GM21447 (cell line): Measurements from ENCODE around the gene ST6GALNAC3.
"Not testable (repeated sequence)": the region's sequence is repeated elsewhere in the genome, so short reads cannot be mapped to it uniquely, and the experiment has no call there.

ENCODE experiments used
- ATAC-seq: cut with Tn5 transposase; IDR thresholded peaks from one replicate; pipeline ENCODE4 v1.9.1; 2021; ENCODE audit not compliant: unreplicated experiment

The ST6GALNAC3 gene

DNA sequence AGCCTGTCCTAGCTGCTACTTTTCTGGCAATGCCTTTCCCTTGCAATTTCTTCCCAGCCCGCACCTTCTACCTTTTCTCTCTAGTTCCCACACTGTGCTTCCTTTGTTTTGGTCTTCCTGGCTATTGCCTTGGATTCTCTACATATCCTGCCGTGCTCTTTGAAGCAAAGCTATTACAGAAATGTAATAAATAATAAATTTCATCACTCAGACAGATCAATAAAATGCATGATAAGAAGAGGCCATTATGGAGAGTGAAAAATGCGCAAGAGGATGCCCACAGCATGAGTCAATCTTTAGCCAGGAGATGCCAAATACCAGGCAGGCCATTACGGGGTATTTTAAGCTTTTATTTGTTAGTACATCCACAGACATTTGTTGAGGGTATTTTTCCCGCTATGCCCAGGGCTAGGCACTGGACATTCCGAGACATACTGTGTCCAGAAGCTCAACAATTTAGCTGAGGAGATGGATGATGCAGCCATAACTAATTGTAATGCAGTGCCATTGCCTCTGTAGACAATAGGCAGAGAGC is 163.6 kb downstream of the ST6GALNAC3 start:
- ATAC-seq, result no peak

DNA sequence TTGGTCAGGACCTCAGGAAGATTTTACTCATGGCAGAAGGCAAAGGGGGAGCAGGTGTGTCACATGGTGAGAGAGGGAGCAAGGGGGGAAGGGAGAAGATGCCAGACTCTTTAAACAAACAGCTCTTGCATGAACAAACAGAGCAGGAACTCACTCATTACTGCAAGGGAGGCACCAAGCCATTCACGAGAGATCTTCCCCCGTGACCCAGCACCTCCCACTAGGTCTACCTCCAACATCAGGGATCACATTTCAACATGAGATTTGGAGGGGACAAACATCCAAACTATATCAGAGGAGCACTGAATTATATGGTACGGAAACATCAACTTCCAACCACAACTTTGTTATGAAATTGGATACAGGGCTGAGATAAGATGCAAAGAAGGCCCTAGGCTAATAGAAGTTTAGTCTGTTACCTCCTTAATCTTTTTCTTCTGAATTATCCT is 164.9 kb downstream of the ST6GALNAC3 start:
- ATAC-seq, result no peak

DNA sequence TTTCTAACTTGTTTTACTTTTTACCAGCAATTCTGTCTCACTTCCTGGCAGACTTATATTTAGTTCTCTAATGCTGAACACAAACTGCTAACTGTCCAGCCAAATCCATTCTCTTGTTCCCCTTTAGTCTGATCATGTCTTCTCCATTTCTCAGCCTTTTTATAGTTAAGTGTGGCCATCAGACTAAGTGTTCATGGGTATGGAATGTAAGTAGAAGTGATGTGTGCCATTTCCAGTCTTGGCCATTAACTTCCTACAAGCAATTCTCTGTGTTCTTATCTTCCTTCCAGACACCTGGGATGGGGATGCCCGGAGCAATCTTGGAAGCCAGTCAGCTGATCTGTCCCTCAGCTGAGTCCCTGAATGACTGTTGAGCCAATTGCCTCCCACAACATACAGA is 165.8 kb downstream of the ST6GALNAC3 start:
- ATAC-seq, result no peak

DNA sequence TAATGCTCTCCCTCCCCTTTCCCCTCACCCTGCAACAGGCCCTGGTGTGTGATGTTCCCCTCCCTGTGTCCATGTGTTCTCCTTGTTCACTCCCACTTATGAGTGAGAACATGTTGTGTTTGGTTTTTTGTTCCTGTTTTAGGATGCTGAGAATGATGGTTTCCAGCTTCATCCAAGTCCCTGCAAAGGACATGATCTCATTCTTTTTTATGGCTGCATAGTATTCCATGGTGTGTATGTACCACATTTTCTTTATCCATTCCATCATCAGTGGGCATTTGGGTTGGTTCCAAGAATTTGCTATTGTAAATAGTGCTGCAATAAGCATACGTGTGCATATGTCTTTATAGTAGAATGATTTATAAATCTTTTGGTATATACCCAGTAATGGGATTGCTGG is 168.0 kb downstream of the ST6GALNAC3 start:
- not testable (repeated sequence) for ATAC-seq

DNA sequence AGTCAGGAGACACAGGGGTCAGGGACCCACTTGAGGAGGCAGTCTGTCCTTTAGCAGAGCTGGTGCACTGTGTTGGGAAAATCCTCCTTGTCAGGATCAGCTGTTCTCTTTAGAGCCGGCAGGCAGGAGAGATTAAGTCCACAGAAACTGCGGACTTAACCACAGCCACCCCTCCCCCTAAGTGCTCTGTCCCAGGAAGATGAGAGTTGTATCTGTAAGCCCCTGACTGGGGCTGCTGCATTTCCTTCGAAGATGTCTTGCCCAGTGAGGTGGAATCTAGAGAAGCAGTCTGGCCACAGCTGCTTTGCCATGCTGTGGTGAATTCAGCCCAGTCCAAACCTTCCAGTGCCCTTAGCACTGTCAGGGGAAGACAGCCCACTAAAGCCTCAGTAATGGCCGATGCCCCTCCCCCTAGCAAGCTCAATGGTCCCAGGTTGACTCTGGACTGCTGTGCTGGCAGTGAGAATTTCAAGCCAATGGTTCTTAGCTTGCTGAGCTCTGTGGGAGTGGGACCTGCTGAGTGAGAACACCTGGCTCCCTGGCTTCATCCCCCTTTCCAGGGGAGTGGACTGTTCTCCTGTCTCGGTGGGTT is 172.8 kb downstream of the ST6GALNAC3 start:
- no peak for ATAC-seq

DNA sequence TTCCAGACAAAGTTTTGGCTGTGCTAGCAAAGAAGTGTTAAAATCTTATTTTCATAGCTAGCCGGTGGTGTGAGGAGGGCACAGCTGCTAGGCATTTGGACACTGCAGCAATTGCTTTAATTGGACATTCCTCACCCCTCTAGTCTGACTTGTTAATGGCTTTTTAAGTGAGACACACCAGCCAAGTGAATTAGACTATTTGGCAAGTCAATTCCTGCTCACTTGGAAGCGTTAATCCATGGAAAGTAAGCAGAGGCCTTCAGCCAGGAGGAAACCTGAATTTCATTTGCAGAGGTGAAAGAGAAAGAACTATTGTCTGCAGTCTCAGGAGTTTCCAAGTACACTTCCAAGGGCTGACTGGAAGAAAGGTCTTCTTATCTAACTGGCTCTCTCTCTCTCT is 175.7 kb downstream of the ST6GALNAC3 start:
- no peak for ATAC-seq

DNA sequence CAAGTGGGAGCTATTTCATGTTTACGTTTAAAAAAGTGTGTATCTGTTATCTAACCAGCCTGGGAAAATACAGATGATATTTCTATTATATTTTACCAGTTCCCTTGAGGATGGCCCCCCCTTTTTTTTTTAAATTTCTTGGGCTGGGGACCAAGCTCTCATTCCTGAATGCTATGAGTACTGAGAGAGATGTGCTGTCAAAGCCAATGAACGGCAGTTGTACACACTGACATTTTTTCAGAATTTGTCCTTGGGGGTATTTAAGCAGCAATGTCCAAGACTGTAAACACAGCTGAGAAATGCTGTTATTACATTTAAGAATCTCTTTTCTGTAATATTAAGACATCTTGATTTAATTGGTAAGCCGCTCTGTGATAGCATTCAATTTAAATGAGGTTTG is 177.9 kb downstream of the ST6GALNAC3 start:
- ATAC-seq, result no peak

DNA sequence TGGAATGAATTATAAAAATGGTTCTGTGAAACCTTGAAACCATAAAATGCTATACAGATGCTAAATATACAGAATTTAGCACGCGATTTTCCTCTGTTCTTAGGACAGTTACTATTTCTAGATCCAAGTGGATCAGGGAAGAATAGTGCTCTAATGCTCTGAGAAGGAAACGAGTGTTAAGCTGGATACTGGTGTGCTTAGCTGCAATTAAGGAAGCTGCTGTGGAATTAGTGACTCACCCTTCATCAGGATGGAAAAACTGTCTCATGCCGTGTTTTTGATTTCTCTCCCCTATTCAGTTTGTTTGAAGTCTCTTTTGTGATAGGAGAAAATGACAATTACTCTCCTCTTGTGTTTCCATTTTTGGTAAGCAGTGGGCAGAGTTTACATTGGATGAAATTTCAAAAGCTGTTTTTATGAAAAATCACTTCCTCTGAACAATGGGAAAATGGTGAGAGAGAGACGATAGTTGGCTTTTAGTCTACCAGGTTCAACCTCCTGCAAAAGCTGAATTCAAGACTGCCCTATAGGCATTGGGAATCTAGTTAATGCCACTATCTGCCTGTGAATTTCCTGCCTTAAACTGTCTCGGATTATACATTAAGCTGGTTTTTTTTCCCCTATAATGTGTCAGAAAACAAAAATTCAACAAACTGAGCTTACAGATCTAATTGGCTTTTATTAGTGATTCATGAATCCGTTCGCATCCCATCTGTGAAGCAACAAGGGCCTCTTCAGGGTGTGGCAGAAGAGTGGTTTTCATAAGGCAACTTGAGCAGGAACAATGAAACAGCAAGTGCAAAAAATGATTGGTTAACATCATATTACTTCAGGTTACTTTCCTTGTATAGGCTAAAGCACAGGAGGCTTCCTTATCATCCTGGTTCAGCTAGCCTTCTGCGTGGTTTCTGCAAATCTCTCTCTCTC is 179.8 kb downstream of the ST6GALNAC3 start:
- ATAC-seq, result no peak

DNA sequence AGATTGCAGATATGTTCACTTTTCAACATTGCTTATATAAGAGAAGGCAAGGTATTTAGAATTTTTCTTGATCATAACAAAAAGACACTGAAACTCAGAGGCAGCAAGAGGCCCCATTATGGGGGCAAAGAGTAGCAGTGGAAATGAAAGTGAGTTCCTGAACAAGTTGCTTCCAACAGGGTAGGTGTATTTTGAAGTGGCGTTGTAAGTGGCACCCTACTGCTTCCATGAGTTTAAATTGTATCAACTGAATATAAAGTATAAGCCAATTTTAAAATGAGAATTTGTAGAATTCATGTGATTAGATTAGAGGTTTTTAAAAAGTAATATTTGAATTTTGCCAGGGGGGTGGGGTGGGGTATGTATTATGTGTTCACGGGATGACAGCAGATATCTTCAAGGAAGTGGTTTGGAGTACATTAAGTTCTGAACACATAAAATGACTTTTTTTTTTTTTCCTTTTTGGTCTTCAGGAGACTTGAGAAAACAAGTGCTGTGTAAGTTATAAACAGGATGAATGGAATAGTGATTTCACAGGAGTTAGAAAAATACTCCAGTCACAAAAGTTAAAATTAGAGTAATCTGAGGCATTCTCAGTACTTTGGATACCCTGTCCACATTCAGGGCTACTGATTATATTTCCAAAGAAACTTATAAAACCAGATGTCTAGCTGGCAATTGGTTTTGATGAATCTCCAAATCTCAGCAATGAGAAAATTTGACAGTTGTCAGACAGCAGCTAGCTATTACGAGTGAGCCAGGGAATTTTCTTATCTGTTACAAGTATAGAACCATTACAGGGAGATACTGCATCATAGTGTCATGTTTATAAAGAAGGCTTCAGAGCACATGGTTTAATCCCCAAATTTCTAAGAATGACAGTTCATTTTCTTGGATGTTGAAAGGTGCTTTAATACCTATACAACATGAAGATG is 182.0 kb downstream of the ST6GALNAC3 start:
- no peak for ATAC-seq

DNA sequence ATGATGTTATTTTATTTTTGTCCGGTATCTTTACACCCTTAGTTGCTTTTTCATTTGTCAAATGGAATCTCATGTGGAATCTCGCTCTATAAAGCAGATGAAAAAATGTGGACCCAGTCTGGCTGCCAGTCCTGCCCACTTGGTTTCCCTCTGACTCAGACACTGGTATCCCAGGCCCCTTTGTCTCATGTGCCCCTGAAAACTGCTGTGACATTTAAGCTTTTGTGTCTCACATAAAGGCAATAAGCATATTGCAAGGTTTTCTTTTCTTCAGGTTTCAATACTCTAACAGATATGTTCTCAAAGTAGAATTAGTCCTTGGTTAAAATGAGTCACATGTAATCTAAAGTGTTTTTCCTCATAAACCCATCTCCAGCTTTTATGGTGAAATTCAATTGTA is 183.3 kb downstream of the ST6GALNAC3 start:
- no peak for ATAC-seq

DNA sequence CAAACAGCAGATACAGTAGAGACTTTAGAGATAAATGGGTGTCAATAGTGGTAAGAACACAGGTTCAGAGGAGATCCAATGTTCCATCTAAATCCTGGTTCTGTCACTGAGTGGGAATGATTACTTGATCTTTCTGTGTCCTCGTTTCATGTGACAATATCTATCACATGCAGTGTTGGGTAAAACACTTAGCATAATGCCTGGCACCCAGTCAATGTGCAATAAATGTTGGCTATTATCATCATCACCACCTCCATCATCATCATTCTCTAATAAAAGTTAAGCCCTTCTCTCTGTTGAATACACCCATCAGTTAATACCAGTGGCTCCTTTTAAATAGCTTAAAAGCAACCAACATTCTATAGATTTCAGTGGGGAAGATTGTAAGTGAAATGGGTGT is 184.7 kb downstream of the ST6GALNAC3 start:
- no peak for ATAC-seq

DNA sequence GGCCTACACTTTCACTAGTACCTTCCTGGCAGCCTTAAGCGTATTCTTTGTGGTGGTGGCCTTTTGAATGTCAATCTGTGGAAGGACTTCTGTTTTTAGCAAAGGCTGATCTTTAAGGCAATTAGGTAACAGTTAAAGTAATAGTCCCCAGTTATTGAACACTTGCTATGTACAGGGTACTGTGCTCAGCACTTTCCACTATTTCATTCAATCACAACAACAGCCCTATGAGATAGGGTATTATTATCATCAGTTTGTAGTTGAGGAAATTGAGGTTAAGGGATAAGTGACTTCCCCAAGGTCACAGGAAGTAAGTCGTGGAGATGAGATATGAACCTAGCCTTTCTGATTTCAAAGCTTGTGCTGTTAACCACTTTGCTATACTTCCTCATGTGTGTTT is 185.7 kb downstream of the ST6GALNAC3 start:
- ATAC-seq, result no peak

DNA sequence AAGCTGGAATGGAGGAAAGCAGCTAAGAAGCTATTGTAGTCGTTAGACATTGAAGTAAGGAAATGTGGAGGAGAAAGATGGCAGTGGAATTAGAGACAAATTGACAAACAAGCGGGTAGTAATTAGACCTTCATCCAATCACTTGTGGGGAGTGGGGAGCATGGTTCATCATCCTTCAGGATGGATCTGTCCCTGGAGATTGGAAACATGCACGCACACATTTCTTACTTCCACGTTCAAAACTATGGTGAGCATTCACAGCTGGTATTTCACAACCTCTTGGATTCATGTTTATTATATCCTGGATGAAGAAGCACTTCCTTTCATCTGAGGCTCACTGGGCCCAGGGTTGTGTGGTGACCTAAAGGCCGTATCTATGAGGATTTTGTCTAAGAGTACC is 188.1 kb downstream of the ST6GALNAC3 start:
- ATAC-seq, result no peak

DNA sequence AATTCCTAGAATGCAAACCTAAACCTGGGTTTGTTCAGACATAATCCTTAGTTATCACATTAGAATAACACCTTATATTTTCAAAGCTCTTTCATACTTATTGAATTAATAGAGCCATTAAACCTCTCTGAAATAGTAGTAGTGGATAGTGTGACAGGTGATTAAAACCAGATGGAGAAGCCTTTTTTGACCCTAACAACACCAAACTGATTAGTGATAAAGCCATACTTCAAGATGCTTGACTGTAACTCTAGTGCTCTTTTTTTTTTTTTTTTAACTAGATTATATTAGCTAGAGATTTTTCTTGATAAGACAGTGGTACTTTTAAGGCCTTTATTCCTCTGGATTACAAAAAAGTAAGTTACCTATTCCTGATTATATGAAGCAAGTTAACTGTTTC is 190.1 kb downstream of the ST6GALNAC3 start:
- no peak for ATAC-seq

DNA sequence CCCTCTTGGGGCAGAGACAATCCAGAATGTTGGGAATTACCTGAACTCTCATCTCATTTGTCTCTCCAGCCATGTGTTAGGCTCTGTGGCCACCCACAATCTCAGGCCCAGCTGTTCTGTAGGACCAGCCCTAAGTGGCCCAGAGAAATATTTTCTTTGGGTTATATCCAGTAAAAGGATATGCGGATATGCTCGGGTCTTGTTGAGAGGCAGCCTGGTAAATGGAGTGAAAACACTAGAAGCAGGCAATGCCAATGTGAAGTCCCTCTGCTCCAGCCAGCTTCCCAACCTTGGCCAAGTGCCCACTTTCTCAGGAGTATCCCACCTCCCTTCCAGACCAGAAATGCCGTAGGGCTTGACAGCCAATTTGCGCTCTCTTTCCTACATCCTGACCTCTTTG is 192.2 kb downstream of the ST6GALNAC3 start:
- no peak for ATAC-seq

DNA sequence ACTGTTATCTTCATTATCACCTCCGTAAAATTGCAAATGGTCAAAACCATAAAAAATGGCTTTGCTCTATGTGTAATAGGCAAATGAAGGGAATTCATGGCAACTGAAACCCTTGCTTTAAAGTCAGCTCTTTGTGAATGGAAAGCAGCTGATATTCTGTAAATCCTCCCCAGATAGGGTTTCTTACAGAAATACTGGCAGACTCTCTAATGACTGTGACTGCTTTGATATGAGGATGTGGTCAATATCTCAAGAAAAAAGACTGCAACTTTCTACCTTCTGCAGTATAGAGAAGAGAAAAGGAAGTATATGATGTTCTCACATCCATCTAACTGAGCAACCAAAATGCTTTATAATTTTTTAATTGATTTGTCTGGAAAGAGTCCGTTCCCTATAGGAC is 193.1 kb downstream of the ST6GALNAC3 start:
- ATAC-seq, result no peak

DNA sequence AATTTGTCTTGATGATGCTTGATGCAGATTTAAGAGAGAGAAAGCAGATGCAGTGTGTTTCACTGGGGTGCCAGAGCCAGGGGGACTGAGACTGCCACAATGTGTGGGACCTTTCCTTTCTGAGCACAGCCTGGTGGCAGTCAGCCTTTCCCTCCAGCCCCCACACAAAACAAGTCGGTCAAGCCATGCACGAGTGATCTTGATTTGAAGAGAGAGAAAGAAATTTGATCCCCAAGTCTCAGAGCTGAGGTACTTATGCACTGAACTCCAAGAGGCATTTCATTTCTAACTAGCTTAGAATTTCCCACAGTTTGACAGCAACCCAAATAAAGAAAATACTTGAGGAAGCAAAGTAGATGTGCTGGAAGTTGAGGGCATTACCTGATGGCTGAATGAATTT is 193.8 kb downstream of the ST6GALNAC3 start:
- no peak for ATAC-seq

DNA sequence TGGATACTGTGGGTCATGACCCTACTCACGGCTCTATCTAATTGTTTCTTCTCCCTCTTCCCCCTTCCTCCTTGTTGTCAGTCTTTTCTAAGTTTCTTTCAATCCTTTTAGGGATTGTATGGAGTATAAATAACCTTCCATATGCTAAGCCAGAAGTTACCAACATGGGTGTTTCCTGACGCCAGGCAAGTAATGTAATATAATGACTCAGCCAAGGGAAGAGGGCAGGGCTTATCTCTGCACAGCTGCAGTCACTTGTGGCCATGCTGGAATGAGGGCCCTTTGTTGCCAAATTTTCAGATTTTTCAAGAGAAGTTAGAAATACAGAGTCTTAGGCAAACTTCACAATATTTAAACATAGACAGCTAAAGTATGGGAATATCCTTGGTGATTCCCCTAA is 194.6 kb downstream of the ST6GALNAC3 start:
- no peak for ATAC-seq

DNA sequence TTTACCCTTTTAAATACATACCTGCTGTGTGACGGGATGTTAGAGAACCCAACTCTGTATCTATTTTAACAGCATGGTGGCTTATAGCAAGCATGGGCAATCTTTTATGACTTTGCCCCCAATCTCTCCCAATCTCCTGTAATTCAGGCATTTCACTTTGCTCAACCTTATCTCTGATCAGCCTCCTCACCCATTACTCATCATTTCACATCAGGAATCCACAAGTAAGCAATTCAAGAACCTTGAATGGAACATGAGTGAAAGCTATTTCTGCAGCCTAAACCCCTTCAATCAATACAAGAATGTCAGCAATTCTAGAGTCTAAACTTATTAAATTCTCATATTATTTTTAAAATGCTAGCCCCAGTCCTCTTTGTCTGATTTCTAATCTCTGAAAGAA is 199.8 kb downstream of the ST6GALNAC3 start:
- ATAC-seq, result no peak

DNA sequence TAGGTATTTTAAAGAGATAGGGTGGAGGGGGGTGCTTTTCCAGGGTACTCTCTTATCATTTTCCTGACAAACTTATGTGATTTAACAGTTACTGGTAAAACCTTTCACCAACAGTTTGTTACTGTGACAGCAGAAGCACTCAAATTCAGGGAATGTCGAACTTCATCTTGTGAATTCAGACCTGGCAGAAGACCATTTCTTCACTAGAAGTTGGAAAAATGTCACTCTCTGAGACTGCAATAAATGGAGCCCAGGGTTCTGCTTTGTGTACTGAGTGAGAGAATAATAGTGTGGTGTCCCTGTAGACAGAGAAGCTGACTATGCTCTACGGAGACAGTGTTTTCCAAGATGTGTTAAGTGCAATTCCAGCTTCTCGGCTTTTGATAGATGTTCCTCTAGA is 200.2 kb downstream of the ST6GALNAC3 start:
- no peak for ATAC-seq

DNA sequence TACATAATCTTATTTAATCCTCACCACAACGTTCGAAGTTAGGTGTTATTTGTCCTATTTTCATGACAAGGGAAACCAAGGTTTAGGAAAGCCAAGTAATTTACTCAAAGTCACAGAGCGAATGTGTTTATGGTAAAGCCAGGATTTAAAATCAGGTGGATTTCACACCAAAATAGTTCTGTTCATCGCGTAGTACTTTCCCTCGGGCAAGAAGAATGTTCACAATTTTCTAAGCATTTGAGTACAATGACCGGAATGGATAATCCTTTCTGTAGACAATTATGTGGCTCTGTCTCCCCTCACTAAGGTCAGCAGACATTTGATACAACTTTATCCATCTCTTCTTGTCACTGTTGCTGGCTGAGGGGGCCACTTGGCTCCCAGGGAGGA is 204.2 kb downstream of the ST6GALNAC3 start:
- ATAC-seq, result no peak
